Left colon (tissue), 2 donors: ENCODE measurements around the gene DNAJC22. TPM values are rescaled to one million over a fixed set of nuclear protein-coding genes. Genes with fewer than 3 reads are reported as not detected.
A peak's percentile ranks its signal among the peaks of the same experiment; 100 is the strongest.
"Not testable (repeated sequence)": the region's sequence is repeated elsewhere in the genome, so short reads cannot be mapped to it uniquely, and the experiment has no call there.

Experiments
- ATAC-seq: fragments of 200-7000 bp; cut with Tn5 transposase; one replicate; pipeline ENCODE4 v1.9.1; 2020; ENCODE audit warnings: mild to moderate bottlenecking, moderate library complexity
- DNase-seq, 2 donors: peaks; one replicate each; pipeline ENCODE4 v3.0.0-alpha.2; 2020
- intact Hi-C, 2 donors: fragments of 100-400 bp; cut with DNase I in 1 of 2; cut with micrococcal nuclease in 1 of 2; formaldehyde crosslinking; loops; one replicate each; pipeline versions ENCODE4 v1.11.2 to v1.14.0; 2022; cut with DNase I, micrococcal nuclease
- total RNA-seq, 2 donors: library from RNA; stranded (reverse); fragmentation: NEBNext Ultra II Directional; extraction: Animal tissue kit (Norgen Biotek cat#: 25700); gene quantifications; one replicate each; pipeline ENCODE4 v1.2.1, GENCODE V29; 2021
- donor health status: DM: no; HTN: no; CAD: no.
- donor health status: DM: yes; HTN: yes; CAD: no.

The DNAJC22 gene
- total RNA-seq, 2 donors from 2014 or later = 40.2 to 45.6 TPM

DNA sequence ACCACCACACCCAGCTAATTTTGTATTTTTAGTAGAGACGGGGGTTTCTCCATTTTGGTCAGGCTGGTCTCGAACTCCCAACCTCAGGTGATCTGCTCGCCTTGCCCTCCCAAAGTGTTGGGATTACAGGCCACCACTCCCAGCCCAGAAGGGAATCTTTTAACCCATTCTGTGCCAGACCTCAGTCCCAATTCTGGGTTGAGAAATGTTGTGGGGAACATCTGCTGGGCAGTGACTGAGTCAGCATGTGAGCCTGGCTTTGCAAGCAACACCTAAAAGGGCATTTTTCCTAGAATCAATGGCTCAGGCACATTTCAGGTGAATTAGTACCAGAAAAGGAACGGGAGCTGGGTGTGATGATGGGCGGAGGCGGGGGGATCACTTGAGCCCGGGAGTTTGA is 13.0 kb downstream of the DNAJC22 start:
- ATAC-seq = no peak
- intact Hi-C loops = loop anchor here in 1 of 2 donors (5.0 kb wide), 1 partner anchor 158 kb away; no protein-coding TSS in a partner anchor
- no peak for DNase-seq

DNA sequence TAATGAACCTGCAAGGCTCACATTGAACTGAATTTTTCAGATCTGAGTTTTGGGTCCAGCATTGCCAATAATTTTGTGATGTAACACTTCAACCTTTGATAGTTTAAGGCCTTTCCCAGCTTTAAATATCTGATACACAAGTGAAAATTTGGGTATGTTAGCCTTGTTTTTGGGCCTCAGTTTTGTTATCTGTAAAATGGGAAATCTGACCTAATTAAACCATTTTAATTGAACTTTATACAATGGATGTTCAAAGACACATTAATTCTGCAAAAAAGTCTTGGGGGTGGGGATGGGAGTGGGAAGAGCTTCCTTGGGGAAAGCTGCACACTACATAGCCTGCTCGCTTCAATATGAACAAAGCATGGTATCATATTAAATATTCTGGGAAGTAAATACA is 15.4 kb downstream of the DNAJC22 start:
- no peak for ATAC-seq
- intact Hi-C loops = loop anchor here in 1 of 2 donors (5.0 kb wide), 1 partner anchor 155 kb away; no protein-coding TSS in a partner anchor

GRCh38 chr12:49364989-49365388 is 18.3 kb downstream of the DNAJC22 start:
- DNase-seq (no peak), ATAC-seq (no peak)
- intact Hi-C loops = loop anchor here in 1 of 2 donors (5.0 kb wide), 1 partner anchor 152 kb away; no protein-coding TSS in a partner anchor

More for the DNA sequence above, 15.4 kb downstream of the DNAJC22 start:
- DNase-seq = no peak

DNA sequence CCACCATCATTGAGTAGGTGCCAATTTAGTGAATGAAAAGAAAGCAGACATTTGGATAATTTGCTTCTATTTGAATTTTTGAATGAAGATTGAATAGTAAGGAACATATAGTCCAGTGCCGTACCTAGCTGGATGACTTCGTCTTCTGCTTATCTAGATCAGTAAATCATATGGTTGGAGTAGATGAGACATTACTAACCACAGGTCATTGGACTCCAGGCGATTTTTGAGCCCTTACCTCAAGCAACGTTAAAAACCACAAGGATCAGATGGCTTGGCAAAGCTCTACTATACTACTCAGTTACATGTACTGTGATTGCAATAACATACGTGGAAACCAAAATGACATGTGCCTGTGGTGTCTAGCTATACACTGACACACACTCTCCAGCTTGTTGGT is 18.9 kb downstream of the DNAJC22 start:
- DNase-seq = no peak
- ATAC-seq = no peak
- intact Hi-C loops = no loop called here

- peak; percentile 38 for ATAC-seq
These were observed 19.5 kb downstream of the DNAJC22 start for GRCh38 chr12:49366096-49366651.

DNA sequence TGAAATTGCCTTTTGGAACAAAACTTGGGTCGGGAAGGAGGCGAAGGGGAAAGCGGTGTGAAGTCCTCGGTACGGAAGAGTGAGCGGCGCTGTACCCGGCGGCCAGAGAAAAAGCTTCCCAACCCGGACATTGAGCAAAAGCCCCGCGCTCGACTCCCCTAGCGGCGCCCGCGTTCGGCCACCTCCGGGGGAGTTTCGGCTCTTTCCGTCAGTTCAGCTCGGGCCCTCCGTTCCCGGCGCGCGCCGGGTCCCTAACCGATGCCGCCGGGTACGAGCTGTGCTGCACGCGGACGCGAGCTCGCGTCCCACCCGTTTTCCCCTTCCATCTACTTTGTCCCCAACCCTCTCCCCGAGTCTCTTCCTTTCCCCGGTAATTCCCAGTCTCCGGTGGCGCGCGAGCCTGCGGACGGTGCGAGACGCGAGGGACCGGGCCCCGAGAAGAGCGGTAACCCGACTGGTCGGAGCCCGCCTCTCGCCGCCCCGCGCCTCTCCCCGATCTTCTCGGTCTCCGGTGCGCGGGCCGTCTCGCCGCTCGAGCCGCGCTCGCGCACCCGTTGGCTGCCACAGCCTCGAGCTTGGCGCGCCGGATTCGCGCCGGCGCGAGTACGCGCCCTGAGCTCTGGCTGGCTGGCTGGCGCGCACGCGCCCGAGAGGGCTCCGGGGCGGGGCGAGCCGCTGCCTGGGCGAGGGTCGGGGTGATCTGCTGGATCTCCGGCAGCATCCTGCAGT is 20.1 kb downstream of the DNAJC22 start:
- intact Hi-C loops = no loop called here
- peak; percentile 91 to 94 for DNase-seq

More at GRCh38 chr12:49366096-49366651, 19.5 kb downstream of the DNAJC22 start:
- intact Hi-C loops = no loop called here
- DNase-seq = peak in 1 of 2 donors; percentile 26

DNA sequence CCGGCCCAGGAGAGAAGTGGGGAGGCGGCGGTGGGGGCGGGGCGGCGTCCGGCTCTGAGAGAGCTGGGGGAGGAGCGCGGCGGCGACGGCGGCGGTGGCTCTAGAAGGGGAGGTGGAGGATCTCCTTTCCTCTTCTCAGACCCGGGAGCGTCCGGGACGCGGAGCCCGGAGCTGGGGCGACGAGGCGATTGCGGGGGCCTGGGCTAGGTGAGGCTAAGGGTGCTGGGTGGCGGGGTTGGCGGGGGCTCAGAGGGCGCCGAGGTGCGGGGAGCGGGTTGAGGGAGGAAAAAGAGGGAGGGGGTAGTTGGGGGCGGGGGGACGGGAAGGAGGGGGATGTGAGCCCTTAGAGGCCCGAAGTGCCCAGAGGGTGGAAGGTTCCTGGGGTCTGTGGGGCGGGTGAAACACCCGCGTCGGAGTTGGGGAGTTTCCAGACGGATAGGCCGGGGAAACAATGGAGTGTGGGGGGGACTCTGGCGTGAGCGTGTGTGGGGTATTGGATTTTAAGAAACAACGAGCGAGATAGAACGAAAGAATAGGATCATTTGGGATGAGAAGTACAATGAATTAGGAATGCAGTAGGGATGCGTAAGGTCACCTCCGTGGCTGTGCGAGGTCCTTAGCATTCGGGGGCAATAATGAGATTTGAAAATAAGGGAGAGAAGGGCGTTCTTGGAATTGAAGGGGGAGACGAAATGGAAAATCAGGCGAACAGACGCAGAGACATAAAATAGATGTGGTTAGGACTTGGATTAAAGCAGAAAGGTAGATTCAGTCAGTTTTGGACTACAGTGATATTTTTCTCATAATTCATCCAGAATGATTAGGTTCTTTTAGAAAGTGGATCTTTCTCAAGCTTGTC is 20.9 kb downstream of the DNAJC22 start, which contains the start of gene SPATS2:
TSS of gene SPATS2 (plus strand) at position 82 of the 859 bp plus-strand sequence. CDS start 93,551 bp downstream, outside the sequence.
- DNase-seq (peak in 1 of 2 donors; percentile 97), ATAC-seq (peak; percentile 13)
- intact Hi-C loops = no loop called here

More for the DNA sequence above, 20.1 kb downstream of the DNAJC22 start:
- peak; percentile 90 for ATAC-seq

DNA sequence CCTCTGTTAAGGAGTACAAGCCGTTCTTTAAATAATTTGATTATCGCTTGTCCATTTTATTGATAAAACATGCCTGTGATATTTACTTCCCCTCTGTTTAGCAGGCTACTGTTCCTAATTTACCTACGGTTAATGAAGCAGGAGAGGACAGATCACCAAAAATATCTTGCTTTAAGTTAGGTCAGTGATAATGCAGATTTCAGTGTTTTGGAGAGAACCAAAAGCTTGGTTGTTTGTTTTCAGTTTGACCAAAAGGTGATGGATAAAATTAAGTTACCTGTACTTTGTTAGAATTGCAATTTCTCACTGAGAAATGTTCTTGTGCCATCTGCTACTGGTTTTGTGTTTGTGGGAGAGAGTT is 21.5 kb downstream of the DNAJC22 start:
- intact Hi-C loops = no loop called here
- DNase-seq = no peak
- ATAC-seq = no peak

- ATAC-seq = no peak
- intact Hi-C loops = no loop called here
- DNase-seq = peak in 1 of 2 donors; percentile 51
These were observed 22.9 kb downstream of the DNAJC22 start for GRCh38 chr12:49369411-49370145.

- ATAC-seq = no peak
- intact Hi-C loops = no loop called here
- no peak for DNase-seq
These were observed 23.9 kb downstream of the DNAJC22 start for GRCh38 chr12:49370539-49370938.

GRCh38 chr12:49375406-49375805 is 28.7 kb downstream of the DNAJC22 start:
- intact Hi-C loops = no loop called here
- no peak for ATAC-seq

DNA sequence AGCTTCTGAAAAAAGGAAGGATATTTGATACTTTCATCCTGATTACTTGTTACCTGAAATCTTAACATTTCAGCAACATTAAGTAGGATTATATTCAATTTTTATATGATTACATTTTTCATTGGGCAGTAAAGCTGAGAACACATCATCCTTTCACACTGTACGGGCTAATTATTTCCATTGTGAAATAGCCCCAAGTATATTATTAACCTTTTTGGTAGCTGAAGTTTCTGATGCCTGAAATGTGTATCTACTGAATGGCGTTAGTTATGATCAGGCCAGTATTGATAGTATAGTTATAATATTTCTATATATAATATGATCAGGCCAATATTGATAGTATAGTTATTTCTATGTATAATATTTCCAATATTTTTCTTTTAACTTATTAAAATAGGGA is 30.7 kb downstream of the DNAJC22 start:
- intact Hi-C loops = no loop called here
- DNase-seq (no peak), ATAC-seq (no peak)

More at GRCh38 chr12:49375406-49375805, 28.7 kb downstream of the DNAJC22 start:
- DNase-seq = no peak

DNA sequence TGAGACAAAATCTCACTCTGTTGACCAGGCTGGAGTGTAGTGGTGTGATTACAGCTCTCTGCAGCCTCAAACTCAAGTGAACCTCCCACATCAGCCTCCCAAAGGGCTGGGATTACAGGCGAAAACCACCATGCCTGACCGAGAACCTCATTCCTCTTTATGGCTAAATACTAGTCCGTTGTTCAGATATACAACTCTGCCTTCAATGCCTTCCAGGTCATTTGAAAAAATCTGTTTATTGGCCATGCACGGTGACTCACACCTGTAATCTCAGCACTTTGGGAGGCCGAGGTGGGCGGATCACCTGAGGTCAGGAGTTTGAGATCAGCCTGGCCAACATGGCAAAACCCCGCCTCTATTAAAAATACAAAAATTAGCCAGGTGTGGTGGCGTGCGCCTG is 33.5 kb downstream of the DNAJC22 start:
- intact Hi-C loops, DNase-seq, ATAC-seq: not testable (repeated sequence)

- intact Hi-C loops = no loop called here
- ATAC-seq = no peak
- peak in 1 of 2 donors; percentile 46 for DNase-seq
These were observed 42.1 kb downstream of the DNAJC22 start for GRCh38 chr12:49388682-49389386.

GRCh38 chr12:49389387-49389703 is 42.7 kb downstream of the DNAJC22 start:
- DNase-seq (no peak), ATAC-seq (no peak)
- intact Hi-C loops = no loop called here

DNA sequence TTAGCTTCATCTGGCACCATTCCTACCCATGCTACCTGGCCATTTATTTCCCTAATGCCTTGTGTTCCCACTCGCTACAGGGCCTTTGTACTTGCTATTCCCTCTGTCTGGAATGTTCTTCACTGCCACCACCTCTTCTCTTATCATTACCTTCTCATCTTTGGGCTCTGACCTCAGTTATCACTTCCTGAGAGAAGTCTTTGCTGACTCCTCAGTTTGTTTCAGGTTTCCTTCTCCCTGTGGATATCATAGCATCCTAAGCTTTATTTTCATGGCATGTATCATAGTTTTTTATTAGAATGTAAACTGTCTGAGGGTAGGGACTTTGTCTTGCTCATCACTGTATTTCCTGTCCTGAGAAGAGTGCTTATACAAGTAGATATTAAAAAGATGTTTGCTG is 50.3 kb downstream of the DNAJC22 start:
- intact Hi-C loops = no loop called here
- no peak for ATAC-seq
- no peak for DNase-seq

GRCh38 chr12:49400304-49400703 is 53.6 kb downstream of the DNAJC22 start:
- DNase-seq = no peak
- intact Hi-C loops = no loop called here
- no peak for ATAC-seq
